ENCODE data around the gene PPP3CA. TPM values are rescaled to one million over a fixed set of nuclear protein-coding genes. Genes with fewer than 3 reads are reported as not detected.
"Not testable (repeated sequence)": the region's sequence is repeated elsewhere in the genome, so short reads cannot be mapped to it uniquely, and the experiment has no call there.

The PPP3CA gene
- total RNA-seq, 1 experiment from 2014 or later, result 48.2 TPM

DNA sequence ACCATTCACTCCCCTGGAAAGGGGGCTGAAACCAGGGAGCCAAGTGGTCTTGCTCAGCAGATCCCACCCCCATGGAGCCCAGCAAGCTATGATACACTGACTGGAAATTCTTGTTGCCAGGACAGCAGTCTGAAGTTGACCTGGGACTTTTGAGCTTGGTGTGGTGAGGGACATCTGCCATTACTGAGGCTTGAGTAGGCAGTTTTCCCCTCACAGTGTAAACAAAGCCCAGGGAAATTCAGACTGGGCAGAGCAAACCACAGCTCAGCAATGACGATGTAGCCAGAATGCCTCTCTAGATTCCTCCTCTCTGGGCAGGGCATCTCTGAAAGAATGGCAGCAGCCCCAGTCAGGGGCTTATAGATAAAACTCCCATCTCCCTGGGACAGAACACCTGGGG is 218.4 kb downstream of the PPP3CA start:
- H3K27ac ChIP-seq; H3K27me3 ChIP-seq (replicated peaks); H3K4me1 ChIP-seq (replicated peaks); DNase-seq (ENCODE audit: low read depth in 1 of 2, low spot score in 2 of 2); H3K4me3 ChIP-seq; H3K9me3 ChIP-seq (replicated peaks); H3K36me3 ChIP-seq: not testable (repeated sequence)

DNA sequence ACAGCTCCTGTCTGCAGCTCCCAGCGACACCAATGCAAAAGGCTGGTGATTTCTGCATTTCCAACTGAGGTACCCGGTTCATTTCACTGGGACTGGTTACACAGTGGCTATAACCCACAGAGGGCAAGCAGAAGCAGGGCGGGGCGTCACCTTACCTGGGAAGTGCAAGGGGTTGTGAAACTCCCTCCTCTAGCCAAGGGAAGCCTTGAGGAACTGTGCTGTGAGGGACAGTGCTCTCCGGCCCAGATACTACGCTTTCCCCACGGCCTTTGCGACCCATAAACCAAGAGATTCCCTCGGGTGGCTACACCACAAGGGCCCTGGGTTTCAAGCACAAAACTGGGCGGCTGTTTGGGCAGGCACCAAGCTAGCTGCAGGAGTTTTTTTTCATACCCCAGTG is 218.9 kb downstream of the PPP3CA start:
- no peaks in the 10 kb centered on the region for H3K4me1 ChIP-seq (replicated peaks)
- no peak overlapping the region for H3K27ac ChIP-seq
- H3K36me3 ChIP-seq, result no peaks in the 10 kb centered on the region
- no peak overlapping the region for H3K4me3 ChIP-seq
- no peak for DNase-seq (ENCODE audit: low read depth in 1 of 2, low spot score in 2 of 2)
- no peaks in the 10 kb centered on the region for H3K27me3 ChIP-seq (replicated peaks)
- H3K9me3 ChIP-seq (replicated peaks), result no peaks in the 10 kb centered on the region

DNA sequence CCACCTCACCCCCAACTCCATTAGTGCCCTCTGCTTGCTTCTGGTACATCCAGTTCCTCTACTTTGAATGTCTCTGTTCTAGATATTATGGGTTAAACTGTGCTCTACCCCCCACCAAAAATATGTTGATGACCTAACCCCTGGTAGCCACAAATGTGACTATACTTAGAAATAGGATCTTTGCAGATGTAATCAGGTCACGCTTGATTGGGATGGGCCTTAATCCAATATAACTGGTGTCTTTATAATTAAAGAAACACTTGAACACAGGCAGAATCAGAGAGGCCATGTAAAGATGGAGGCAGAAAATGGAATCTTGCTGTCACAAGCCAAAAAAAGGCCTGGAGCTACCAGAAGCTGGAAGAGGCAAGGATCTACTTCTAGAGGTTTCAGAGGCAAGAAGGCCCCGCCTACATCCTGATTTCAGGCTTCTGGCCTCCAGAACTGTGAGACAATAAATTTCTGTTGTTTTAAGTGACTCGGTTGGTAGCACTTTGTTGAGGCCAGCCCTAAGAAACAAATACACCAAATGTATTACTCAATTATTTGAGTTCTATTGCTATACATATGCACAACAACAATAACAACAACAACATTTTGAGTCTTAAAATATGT is 220.0 kb downstream of the PPP3CA start:
- Histone ChIP-seq H3K4me1 (replicated peaks) (no peaks in the 10 kb centered on the region), H3K36me3 (no peaks in the 10 kb centered on the region), H3K9me3 (replicated peaks) (no peaks in the 10 kb centered on the region), H3K4me3 (no peak overlapping the region), H3K27ac (no peak overlapping the region), H3K27me3 (replicated peaks) (no peaks in the 10 kb centered on the region)
- no peak for DNase-seq (ENCODE audit: low read depth in 1 of 2, low spot score in 2 of 2)

DNA sequence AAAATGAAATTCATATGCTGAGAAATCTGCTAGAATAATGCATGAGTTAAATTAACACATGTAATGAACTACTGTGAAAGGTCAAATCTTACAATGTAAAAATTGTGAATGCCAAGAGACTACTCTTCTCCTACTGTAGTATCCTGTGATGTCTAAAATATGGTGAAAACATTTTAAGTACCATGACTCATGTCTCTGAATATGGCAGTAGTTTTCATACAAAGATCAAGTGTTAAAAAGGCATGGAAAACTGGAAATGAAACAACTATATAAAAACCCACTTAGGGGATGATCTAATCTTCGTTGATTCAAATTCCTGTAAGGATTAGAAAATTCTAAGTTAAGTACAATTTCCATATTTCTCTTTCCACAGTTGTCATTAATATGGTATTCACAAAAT is 221.3 kb downstream of the PPP3CA start:
- no peak overlapping the region for H3K4me3 ChIP-seq
- DNase-seq (ENCODE audit: low read depth in 1 of 2, low spot score in 2 of 2), result no peak
- no peaks in the 10 kb centered on the region for H3K27me3 ChIP-seq (replicated peaks)
- H3K4me1 ChIP-seq (replicated peaks), result no peaks in the 10 kb centered on the region
- H3K36me3 ChIP-seq, result no peaks in the 10 kb centered on the region
- no peak overlapping the region for H3K27ac ChIP-seq
- no peaks in the 10 kb centered on the region for H3K9me3 ChIP-seq (replicated peaks)

DNA sequence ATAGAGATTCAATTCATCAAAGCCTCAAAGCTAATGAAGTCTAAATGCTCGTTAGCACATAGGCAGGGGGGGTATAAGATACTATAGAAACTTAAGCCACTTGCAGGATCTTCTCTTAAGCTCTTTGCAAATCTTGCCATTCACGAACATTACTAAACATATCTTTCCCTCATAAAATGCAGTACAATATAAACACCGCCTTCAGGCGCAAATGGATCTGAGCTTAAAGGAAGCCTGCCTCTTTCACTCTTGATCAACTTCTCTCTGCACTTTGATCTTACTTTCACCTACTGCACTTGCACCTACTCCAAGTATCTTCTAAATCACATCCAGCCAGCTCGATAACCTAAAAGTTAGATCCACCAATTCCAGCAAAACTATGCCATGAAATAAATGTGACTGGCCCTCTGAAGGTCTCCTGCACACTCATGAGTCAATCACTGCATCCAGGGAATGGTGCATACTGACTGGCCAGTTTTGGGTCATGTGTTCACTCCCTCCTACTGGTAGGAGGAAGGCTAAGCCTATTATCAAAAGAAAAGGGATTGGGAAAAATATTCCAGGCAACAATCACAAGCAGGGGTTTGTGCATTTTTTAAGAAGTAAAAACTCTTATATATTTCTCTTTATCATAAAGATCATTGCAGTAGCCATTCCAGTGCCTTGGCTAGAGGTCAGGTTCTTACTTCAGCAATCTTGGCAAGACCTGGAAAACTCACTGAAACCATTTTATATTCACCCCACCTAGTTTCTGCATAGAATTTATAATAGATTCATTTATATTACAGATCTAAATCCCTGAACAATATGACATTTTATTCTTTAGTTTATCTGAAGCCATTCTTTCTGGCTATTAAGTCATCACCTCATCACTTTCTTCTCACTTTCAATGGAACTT is 222.0 kb downstream of the PPP3CA start:
- no peaks in the 10 kb centered on the region for H3K36me3 ChIP-seq
- H3K4me1 ChIP-seq (replicated peaks), result no peaks in the 10 kb centered on the region
- no peak overlapping the region for H3K27ac ChIP-seq
- DNase-seq (ENCODE audit: low read depth in 1 of 2, low spot score in 2 of 2), result no peak
- no peaks in the 10 kb centered on the region for H3K27me3 ChIP-seq (replicated peaks)
- no peak overlapping the region for H3K4me3 ChIP-seq
- no peaks in the 10 kb centered on the region for H3K9me3 ChIP-seq (replicated peaks)

DNA sequence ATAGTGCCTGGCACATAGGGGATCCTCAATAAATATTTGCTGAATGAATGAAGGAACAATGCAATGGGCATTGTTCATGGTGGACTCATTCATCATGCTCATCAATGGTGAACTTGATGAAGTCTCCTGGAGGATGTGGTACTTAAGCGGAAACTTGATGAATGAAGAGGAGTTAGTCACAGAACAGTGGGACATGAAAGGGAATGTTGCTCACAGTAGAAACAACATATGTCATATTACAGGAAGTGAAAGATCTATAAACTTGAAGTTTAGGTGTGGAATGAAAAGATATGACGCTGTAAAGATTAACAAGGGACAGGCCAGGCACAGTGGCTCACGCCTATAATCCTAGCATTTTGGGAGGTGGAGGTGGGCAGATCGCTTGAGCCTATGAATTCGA is 224.1 kb downstream of the PPP3CA start:
- Histone ChIP-seq H3K36me3 (no peaks in the 10 kb centered on the region), H3K4me3 (no peak overlapping the region), H3K27ac (no peak overlapping the region), H3K4me1 (replicated peaks) (no peaks in the 10 kb centered on the region), H3K9me3 (replicated peaks) (no peaks in the 10 kb centered on the region), H3K27me3 (replicated peaks) (no peaks in the 10 kb centered on the region)
- no peak for DNase-seq (ENCODE audit: low read depth in 1 of 2, low spot score in 2 of 2)

DNA sequence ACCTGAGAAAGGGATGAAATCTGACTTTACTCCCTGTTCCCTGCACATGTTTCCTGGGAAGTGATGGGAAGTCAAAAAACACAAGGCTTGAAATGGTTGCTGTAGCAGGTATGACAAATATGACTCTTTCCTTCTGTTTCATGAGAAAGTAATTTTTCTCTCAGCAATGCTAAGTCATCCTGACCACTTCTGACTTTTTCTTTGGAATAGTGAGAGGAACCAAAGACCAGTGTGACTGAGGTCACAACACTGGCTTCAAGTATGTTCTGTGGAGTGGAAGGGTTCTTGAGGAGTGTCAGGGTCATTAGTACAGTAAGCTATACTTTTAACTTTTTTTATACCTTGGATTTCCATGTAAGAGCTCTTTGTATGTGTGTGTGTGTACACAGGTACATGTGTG is 225.3 kb downstream of the PPP3CA start:
- DNase-seq (ENCODE audit: low read depth in 1 of 2, low spot score in 2 of 2), result no peak
- Histone ChIP-seq H3K36me3 (no peaks in the 10 kb centered on the region), H3K9me3 (replicated peaks) (no peaks in the 10 kb centered on the region)

DNA sequence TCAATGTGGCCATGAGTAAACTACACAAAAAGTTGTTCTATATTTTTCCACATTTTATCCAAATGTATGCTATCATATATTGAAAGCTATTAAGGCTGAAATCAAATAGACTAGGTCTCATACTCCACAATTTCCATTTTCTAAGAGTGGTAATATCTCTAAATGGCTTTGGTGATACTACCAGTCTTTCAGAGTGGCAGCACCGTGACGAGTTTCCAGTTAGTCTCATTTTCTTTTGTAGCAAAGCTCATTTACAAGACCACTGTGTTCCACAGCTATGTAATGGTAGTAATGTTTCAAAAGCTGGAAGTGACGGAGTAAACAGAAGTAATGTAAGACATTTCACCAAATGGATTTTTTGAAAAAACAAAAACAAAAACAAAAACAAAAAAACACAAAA is 228.2 kb downstream of the PPP3CA start:
- DNase-seq (ENCODE audit: low read depth in 1 of 2, low spot score in 2 of 2), result no peak
- H3K36me3 ChIP-seq, result no peaks in the 10 kb centered on the region
- no peaks in the 10 kb centered on the region for H3K9me3 ChIP-seq (replicated peaks)
- no peaks in the 10 kb centered on the region for H3K27me3 ChIP-seq (replicated peaks)
- H3K4me3 ChIP-seq, result no peak overlapping the region
- H3K27ac ChIP-seq, result no peak overlapping the region
- no peaks in the 10 kb centered on the region for H3K4me1 ChIP-seq (replicated peaks)

More for the DNA sequence above, 225.3 kb downstream of the PPP3CA start:
- H3K27ac ChIP-seq, result no peak overlapping the region
- no peaks in the 10 kb centered on the region for H3K27me3 ChIP-seq (replicated peaks)
- no peak overlapping the region for H3K4me3 ChIP-seq
- H3K4me1 ChIP-seq (replicated peaks), result no peaks in the 10 kb centered on the region

DNA sequence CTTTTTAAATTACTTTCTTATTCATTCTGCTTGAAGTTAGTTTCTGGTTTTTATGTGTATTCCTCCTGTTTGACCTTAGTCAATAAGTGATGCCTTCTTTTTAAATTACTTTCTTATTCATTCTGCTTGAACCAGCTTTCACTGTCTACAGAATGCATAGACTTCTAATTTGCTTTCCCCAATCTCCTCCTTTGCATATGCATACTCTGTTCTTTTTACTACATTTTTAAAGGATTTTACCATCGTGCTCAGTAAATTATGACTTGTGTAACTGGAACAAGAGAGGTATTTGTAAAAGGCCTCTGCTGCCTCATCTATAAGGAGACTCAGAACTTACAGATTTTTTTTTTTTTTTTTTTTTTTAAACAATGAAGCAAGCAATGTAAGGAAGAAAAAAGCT is 228.7 kb downstream of the PPP3CA start:
- Histone ChIP-seq H3K4me3 (no peak overlapping the region), H3K27ac (no peak overlapping the region), H3K36me3 (no peaks in the 10 kb centered on the region), H3K4me1 (replicated peaks) (no peaks in the 10 kb centered on the region), H3K9me3 (replicated peaks) (no peaks in the 10 kb centered on the region), H3K27me3 (replicated peaks) (no peaks in the 10 kb centered on the region)
- DNase-seq (ENCODE audit: low read depth in 1 of 2, low spot score in 2 of 2), result no peak

DNA sequence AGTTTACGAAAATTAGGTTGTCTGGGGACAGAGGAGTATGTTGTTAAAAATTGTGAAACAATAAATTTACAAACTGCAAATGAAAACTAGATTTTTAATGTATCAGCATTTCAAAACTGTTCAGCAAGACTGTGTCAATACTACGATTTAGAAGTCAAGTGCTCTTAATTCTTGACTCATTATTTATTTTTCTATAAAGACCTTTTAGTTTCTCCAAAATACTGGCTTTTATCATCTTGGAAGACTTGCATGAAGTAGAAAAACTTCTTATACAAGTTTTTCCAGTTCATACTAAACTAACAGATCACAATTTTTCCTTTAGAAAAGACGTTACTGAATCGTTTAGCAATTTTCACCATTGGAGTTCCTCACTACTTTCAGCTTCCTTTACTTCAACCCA is 231.4 kb downstream of the PPP3CA start:
- no peak for DNase-seq (ENCODE audit: low read depth in 1 of 2, low spot score in 2 of 2)
- no peaks in the 10 kb centered on the region for H3K4me1 ChIP-seq (replicated peaks)
- H3K36me3 ChIP-seq, result no peaks in the 10 kb centered on the region
- H3K27me3 ChIP-seq (replicated peaks), result no peaks in the 10 kb centered on the region
- H3K4me3 ChIP-seq, result no peak overlapping the region
- no peaks in the 10 kb centered on the region for H3K9me3 ChIP-seq (replicated peaks)
- H3K27ac ChIP-seq, result no peak overlapping the region

DNA sequence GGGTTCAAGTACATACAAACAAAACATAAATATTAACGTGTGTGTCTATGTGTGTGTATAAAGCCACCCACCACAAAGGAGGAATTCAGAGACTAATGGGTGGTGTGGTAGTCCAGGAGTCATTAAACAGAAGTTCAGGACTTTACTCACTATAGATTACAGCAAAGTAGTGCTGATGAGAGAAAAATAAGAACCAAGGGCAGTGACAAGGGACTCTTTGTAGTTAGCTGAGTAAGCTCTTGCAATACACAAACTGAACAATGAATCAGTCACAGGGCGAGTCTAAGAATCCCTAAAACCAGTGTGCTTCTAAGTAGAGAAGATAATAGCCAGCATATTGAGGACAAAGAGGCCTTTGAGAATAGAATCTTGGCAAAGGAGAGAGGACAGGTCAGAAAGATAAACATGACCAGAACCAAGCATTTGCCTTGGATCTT is 232.4 kb downstream of the PPP3CA start:
- Histone ChIP-seq H3K36me3 (no peaks in the 10 kb centered on the region), H3K27me3 (replicated peaks) (no peaks in the 10 kb centered on the region), H3K4me3 (no peak overlapping the region), H3K9me3 (replicated peaks) (no peaks in the 10 kb centered on the region), H3K4me1 (replicated peaks) (no peaks in the 10 kb centered on the region), H3K27ac (no peak overlapping the region)
- DNase-seq (ENCODE audit: low read depth in 1 of 2, low spot score in 2 of 2), result peak in 1 of 2 experiments; percentile 29

DNA sequence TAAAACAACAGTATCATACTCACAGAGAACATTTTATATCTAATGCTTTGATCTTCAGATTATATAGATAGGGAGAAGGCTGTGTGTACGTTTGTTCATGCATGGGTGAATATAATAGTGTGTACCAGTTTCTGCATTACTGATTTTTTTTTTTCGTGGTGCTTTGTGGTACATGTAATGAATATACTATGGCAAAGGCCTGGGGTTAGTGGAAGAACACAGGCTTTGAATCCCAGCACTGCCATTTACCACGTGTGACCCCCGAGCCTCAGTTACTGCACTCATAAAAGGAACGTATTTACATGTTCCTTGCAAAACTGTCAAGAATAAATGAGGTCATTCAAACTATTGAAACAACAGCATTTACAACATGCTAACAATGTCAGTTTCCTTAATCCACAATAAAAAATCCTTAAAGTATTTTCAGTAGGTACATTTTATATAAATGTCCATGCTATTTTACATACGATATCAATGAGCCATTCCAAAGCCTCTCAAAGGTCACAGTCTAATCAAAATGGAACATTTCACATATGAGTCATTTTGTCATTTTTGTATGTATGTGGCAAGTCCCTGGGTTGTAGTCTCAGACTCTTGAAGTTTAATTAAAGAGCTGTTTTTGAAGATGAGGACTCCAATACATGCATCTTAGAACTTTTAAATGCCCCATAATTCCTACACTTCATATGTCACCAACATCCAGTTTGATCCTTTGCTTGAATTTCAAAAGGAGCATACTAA is 242.8 kb downstream of the PPP3CA start:
- no peak for DNase-seq (ENCODE audit: low read depth in 1 of 2, low spot score in 2 of 2)
- Histone ChIP-seq H3K27ac (no peak overlapping the region), H3K9me3 (replicated peaks) (no peaks in the 10 kb centered on the region), H3K4me1 (replicated peaks) (no peaks in the 10 kb centered on the region), H3K36me3 (no peaks in the 10 kb centered on the region; the same call in 1 of the 2 replicates), H3K27me3 (replicated peaks) (no peaks in the 10 kb centered on the region), H3K4me3 (no peak overlapping the region)

DNA sequence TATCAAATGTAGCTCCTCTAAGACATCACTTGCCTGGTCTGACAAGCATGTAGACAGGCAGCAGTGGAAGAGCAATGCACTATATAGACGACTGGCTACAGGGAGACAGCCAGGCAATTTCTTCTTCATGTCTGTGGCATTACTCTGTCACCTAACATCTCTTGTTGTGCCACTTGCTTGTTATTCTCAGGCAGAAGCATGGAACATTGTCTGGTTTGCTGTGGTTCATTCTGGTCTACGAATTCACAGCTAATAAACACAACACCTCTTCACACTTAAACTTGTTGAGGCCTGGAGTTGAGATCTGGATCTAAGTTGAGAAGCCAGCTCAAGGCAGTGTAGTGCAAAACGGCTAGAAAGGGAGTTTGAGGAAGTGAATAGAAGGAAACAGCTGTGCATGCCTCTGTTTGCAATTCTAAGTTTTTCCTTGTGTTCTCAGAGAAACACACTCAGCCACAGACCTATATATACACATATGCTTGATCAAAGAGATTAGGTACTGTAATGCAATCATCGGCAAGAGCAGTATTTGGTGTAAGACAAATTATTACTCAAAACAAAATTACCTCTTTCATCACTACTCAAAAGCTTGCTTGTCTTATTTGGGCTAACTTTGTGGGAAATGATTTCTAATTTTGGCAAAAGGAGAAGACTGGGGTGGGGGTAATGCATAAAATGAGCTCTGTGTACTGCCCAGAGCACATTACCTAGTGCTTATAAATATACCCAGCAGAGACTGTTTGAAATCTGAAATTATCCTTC is 243.8 kb downstream of the PPP3CA start:
- Histone ChIP-seq H3K27ac (no peak overlapping the region), H3K9me3 (replicated peaks) (no peaks in the 10 kb centered on the region), H3K27me3 (replicated peaks) (no peaks in the 10 kb centered on the region), H3K36me3 (no peaks in the 10 kb centered on the region; the same call in 1 of the 2 replicates), H3K4me3 (no peak overlapping the region), H3K4me1 (replicated peaks) (no peaks in the 10 kb centered on the region)
- no peak for DNase-seq (ENCODE audit: low read depth in 1 of 2, low spot score in 2 of 2)

Measured in SJSA1 (cell line).